Myocyte (in vitro differentiated cells): ENCODE measurements around the gene DEDD2. TPM values are rescaled to one million over a fixed set of nuclear protein-coding genes. Genes with fewer than 3 reads are reported as not detected.

Source experiments
- DNase-seq: peaks from one replicate; pipeline ENCODE4 v3.0.0-alpha.2; 2012; ENCODE audit warnings: low read depth
- total RNA-seq: library from RNA; depleted of rRNA; stranded (reverse); fragments of >200 nt; gene quantifications from 2 replicates; pipeline ENCODE4 v1.2.3, GENCODE V29; 2014

Gene DEDD2
- total RNA-seq, 1 donor from 2014 or later: 26.3 TPM

DNA sequence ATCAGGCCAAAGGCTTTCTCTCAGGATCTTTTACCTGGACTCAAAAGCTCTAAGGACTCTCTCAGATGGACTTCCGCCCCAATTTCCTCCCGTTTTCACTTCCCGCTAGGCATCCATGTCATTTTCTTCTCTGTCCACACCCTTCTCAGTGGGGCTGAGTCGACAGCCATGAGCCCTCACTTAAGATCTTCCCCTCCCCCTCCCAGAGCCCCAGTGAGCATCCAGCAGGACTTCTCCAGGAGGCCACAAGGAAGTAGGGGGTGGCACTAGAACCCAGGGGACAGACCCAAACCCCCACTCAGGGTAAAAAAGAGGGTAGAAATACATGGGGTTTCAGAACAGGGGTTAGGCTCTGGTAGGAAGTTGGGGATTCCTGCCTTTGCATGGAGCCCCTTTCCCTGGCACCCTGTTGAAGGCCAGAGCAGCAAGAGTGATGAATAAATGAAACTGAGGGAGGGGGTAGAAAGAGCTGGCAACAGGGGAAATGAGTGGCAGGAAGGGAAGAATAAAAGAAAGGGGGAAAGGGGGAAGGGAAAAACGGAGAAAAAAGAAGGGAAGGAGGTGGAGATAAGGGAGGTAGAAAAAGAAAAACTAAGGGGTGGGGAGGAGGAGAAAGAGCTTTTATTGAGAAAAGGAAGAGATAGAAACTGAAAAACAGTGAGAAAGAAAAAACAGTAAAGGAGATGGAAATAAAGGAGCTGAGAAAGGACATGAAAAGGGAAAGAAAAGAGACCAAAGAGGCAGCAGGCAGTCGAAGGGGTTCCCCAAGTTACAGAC, 42.3 kb downstream of the DEDD2 start:
- DNase-seq: no peak

DNA sequence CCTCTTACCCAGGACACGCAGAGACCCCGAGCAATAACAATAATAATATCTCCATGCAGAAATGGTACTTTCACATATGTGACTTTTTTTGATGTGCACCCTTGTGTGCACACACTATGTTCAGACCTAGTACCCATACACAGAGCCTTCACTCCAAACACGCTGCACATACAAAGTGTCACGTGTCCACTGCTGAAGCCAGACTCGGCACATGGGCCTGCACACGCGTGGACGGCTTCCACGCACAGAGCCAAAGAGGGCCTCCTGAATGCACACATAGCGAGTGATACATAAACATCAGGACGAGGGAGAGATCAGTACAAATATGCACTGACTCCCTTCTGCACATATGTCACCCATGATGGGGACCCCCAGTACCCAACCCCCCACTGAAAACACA, 43.3 kb downstream of the DEDD2 start:
- no peak for DNase-seq

DNA sequence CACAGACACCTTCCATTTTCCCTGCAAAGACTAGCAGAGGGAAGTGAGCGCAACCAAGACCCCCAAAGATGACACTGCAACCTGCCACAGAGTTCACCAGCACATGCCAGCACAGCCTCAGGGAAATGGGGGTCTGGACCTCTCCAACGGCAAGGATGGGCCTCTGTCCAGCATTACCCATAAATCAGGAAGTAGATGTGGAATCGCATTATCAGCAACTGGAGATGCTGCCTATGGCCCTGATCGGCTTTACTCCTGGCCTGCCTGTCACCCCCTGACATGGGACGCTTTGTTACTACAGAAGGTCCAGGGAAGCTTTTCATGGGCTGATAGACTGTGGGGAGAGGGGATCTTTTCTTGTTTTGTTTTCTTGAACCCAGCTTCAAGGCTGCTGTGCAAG, 43.8 kb downstream of the DEDD2 start:
- no peak for DNase-seq

DNA sequence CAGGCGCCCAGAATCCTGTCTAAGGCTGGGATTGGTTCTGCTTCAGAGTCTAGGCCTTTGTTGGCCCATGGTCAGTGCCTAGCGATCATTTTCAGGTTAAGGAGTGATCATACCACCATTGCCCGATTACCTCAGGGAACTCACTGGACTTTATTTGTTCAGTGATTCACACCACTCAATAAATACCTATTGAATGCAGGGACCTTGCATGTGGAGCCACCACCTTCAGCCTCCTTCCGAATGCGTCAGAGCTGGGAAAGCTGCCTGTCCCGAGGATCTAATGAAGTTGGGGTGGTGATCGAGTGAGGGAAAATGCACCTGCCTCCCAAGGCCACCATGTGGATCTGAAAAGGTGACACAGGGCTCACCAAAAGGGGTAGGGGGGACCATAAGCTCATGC, 45.2 kb downstream of the DEDD2 start:
- no peak for DNase-seq

DNA sequence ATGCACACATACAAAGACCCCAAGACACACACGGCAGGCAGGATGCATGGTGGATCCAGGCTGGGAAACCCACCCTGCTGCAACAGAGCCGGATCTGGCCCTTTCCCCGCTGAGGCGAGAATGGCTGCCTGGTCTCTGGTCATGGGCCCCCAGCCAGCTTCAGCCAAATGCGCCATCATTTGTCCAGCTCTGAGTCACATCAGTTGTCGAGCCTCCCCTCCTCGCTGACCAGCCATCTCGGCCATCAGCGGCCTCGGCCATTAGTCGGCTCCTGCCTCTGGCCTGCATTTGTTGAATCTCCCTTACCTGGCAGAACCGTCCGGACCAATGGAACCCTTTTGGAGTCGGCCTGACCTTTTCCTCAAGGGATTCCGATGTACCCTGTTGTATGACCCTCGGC, 46.8 kb downstream of the DEDD2 start:
- DNase-seq: no peak

- no peak for DNase-seq
These were observed 47.7 kb downstream of the DEDD2 start for GRCh38 chr19:42169486-42170413.

DNA sequence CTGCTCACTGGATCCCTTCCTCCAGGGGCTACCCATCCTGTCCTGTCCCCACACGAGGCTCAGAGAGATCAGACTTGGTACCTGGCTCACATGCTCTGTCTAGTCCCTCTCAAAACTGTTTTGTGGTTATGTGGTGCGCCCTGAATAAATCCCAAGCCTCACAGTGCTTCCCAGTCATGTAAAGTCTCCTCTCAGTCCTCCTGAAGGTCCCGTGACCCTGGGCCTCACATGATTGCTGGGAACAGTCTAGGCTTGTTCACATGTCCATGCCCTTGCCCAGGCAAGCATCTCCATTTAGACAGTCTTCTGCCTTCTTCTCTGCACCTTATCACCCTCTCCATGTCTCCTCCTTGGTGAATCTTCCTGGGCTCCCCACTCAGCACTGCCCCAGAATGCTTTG, 49.3 kb downstream of the DEDD2 start:
- DNase-seq: no peak

GRCh38 chr19:42166316-42166715, 51.2 kb downstream of the DEDD2 start:
- no peak for DNase-seq

- DNase-seq: no peak
These were observed 52.3 kb downstream of the DEDD2 start for GRCh38 chr19:42165146-42165545.

GRCh38 chr19:42161616-42162263, 55.7 kb downstream of the DEDD2 start:
- DNase-seq: no peak

GRCh38 chr19:42159942-42160341, 57.5 kb downstream of the DEDD2 start:
- DNase-seq: no peak

- DNase-seq: no peak
These were observed 58.6 kb downstream of the DEDD2 start for GRCh38 chr19:42158926-42159325.

DNA sequence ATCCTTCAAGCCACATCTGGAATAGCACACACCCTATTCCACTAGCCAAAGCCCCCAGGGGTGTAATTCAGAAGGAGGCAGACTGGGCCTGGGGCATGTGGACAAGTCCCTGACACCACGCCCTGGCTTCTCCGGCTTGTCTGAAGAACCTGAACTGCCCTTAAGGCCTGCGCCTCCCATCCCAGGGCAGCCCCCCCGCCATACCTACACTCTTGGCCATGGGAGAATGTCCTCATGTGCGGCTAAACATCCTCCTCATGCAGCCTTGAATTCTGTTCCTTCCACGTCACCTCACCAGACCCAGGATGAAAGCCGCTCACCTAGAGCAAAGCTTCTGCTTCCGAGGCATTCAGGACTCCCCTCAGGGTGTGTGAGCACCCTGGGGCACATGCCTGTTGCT, 60.9 kb downstream of the DEDD2 start:
- DNase-seq: no peak

GRCh38 chr19:42155796-42156195, 61.7 kb downstream of the DEDD2 start:
- no peak for DNase-seq

DNA sequence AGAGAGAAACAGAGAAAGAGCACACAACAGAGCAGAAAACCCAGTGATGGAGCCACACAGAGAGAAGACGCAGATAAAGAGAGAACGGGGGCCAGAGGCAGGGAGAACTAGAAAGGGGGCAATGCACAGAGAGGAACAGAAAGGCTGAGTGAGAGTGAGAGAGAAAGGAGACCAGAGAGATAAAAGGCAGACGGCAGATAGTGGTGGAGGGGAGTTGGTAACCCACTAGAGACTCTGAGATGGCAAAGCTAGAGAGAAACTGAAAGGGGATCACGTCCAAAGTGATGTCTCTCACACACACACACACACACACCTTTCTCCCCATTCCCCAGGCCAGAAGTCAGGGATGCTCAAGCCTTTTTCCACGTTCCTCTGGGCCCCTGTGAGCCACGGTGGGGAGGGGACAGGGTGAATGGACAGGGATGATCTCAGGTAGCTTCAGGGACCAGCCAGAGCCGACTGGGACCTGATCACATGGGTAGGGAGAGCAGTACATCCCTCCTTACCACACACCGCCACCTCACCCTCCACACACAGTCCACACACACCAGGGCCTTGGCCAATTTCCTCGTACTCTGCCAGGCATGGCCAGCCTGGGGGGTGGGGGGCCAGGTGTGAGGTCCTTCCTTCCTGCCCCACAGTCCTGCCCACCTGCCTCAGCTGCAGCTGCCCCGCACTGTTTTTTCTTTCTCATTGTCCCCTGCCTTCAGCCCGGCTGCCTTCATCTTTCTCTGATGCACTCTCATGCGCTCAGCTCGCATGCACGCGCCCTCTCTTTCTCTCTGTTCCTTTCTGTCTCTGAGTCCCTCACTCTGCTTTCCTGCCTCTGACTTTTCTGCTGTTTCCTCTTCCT, 62.8 kb downstream of the DEDD2 start:
- no peak for DNase-seq

DNA sequence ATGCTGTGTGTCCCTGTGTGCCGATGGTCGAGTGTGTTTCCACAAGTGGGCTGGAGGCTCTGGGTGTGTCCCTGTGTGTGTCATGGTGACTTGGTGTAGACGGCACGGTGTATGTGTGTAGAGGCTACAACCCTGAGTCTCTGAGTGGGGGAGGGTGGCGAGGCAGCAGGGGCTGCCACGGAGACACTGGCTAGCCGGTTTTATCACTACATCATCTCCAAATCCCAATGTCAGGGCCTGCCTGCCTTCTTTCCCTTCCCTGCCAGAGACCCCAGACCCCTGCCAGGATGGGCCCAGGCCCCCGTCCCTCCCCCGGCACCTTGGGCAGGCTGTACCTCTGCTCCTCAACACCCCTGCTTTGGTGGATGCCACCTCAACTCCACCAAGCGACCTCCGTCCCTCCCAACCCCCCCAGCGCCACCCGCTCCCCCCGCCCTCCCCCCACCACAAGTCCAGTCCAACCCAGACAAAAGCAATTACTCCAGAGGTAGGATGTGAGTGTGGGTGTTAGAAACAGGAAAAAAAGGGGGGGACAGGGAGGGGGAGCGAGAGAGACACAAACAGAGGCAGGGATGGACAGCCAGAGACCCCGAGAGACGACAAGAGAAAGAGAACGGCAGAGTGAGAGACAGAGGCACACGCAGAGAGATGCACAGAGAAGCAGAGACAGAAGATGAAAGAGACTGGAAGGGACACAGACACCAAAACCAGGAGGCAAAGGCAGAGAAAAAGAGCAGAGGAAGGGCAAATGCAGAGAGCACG, 63.6 kb downstream of the DEDD2 start:
- no peak for DNase-seq

GRCh38 chr19:42152910-42153671, 64.4 kb downstream of the DEDD2 start:
- no peak for DNase-seq

DNA sequence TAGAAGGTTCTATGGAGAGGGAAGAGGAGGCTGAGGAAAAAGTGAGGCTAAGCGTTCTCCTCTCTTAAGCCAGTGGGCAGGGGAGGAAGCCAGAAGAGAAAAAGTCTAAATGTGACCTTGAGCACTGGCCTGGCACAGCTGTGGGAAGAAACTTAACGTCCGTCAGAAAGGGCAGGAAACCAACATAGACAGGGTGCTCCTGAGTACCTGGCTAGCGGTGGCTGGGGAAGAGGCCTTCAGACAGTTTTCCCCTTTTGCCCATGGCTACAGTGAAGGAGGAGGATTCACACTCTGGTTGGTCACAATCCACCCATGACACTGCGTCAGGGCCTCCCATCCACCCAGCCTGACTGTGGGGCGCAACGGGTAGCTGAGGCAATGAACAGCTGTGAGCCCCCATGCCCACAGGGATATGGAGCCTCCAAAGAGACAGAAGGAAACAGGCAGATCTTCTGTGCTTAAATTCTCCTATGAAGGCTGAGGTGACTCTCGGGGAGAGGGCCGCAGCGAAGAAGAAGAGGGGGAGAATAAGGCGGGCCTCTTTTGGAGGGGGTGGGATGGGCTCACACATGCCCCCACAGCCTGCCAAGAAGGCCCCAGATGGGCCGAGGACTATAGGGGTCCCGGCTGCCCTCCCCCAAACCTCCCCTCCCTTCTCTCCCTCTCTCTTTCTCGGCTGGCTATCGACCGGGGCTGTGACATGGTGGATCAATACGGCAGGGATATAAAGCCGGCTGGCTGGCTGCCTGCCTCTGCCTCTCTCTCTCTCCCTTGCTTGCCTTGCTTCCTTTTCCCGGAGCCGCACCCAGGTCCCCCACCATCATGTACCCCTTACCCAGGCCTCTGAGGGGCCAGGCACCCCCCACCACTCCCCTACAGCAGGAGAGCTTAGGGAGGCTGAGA, 65.4 kb downstream of the DEDD2 start:
- no peak for DNase-seq
